ENCODE data around the gene CSPG5.

Gene CSPG5

DNA sequence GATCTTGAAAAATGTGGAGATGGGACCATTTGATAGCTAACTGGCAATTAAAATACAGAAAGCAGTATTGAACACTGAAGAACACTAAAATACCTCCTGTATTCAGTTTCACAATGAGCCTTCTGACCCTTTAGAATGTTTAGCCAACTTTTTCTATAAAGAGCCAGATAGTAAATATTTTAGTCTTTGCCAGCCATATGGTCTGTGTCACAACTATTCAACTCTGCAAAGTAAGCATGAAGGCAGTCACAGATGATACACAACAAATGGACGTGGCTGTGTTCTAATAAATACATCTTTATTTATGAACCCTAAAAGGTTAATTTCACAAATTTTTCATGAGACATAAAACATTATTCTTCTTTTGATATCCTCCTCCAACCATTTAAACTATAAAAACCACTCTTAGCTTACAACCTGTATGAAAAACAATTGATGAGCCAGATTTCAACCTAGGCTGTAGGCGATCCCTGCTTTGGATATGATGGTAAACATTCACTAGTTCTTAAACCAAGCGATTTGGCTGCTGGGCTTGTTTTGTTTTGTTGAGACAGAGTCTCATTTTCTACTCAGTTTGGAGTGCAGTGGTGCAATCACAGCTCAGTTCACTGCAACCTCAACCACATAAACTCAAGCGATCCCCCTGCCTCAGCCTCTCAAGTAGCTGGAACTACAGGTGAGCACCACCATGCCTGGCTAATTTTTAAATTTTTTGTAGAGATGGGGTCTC, 13.6 kb upstream of the CSPG5 start:
- CTCF ChIA-PET, result interaction anchor here (0.7 to 1.3 kb wide), 2 partner anchors 10 to 232 kb away, joined by 3 read pairs; no protein-coding TSS in a partner anchor
- no peak for DNase-seq (ENCODE audit: extremely low spot score)
- POLR2A ChIA-PET, result no interaction called here
- TF ChIP-seq, protein P1, sequence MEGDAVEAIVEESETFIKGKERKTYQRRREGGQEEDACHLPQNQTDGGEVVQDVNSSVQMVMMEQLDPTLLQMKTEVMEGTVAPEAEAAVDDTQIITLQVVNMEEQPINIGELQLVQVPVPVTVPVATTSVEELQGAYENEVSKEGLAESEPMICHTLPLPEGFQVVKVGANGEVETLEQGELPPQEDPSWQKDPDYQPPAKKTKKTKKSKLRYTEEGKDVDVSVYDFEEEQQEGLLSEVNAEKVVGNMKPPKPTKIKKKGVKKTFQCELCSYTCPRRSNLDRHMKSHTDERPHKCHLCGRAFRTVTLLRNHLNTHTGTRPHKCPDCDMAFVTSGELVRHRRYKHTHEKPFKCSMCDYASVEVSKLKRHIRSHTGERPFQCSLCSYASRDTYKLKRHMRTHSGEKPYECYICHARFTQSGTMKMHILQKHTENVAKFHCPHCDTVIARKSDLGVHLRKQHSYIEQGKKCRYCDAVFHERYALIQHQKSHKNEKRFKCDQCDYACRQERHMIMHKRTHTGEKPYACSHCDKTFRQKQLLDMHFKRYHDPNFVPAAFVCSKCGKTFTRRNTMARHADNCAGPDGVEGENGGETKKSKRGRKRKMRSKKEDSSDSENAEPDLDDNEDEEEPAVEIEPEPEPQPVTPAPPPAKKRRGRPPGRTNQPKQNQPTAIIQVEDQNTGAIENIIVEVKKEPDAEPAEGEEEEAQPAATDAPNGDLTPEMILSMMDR (IDR thresholded peaks at IDR 0.05; ENCODE audit: control extremely low read depth, extremely low read depth, low read depth, missing control alignments), result no peak

- DNase-seq (ENCODE audit: extremely low spot score), result no peak
- POLR2A ChIA-PET, result no interaction called here
- CTCF ChIA-PET, result interaction anchor here (1.2 to 1.7 kb wide), 4 partner anchors 8 to 235 kb away, joined by 3 to 7 read pairs (median 4); no protein-coding TSS in a partner anchor
- TF ChIP-seq, protein P1 (IDR thresholded peaks at IDR 0.05; ENCODE audit: control extremely low read depth, extremely low read depth, low read depth, missing control alignments), result no peak
Observed at GRCh38 chr3:47590216-47590615, 11.6 kb upstream of the CSPG5 start.

DNA sequence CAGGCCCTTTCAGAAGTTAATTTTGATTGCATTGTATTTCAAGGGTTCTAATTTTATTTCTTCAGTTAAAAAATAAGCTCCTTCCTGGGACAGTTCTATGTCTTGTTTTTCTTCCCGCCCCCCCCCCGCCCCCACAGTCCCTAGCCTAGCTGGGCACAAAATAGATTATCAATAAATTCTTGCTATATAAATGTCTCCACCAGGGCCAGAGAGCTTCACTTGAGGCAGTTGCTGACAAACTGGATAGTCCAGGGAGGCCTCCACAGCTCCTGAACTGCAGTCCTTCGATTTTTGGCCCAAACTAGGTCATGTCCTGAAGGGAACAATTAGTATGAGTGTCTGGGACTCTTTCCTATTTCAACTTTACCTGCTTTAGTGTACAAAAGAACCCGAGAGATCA, 9.9 kb upstream of the CSPG5 start:
- CTCF ChIA-PET, result interaction anchor here (1.1 to 3.3 kb wide), 4 partner anchors 10 to 66 kb away, joined by 3 to 17 read pairs (median 7); no protein-coding TSS in a partner anchor
- POLR2A ChIA-PET, result interaction anchor here (0.6 kb wide), 1 partner anchor 589 kb away, joined by 5 read pairs; no protein-coding TSS in a partner anchor
- TF ChIP-seq, protein P1 (IDR thresholded peaks at IDR 0.05; ENCODE audit: control extremely low read depth, extremely low read depth, low read depth, missing control alignments), result no peak
- no peak for DNase-seq (ENCODE audit: extremely low spot score)

DNA sequence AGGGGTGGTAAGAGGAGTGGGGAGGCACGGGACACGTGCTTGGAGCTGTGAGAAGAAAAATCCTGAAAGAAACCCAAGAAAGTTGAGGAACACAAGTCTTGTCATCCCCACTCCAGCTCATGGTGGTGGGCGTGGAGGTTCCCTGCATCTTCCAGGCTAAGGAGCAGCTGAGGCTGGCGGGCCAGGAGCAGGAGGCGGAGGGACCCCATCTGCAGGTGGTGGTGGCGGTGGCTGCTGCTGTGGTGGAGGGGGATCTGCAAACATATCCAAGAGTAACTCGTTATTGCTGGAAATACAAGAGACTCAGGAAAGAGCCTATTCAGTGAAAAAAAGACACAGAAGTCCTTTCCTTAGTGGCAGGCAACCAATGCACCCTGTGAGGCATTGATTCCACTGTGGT, 9.4 kb upstream of the CSPG5 start:
- no peak for DNase-seq (ENCODE audit: extremely low spot score)
- TF ChIP-seq, protein P1 (IDR thresholded peaks at IDR 0.05; ENCODE audit: control extremely low read depth, extremely low read depth, low read depth, missing control alignments), result no peak
- ChIA-PET CTCF (interaction anchor here (1.8 to 3.3 kb wide), 2 partner anchors 10 to 18 kb away, joined by 7 to 17 read pairs; no protein-coding TSS in a partner anchor), POLR2A (no interaction called here)

- ChIA-PET POLR2A (no interaction called here), CTCF (interaction anchor here (1.8 to 3.3 kb wide), 2 partner anchors 12 to 17 kb away, joined by 7 to 17 read pairs; no protein-coding TSS in a partner anchor)
- DNase-seq (ENCODE audit: extremely low spot score), result no peak
- TF ChIP-seq, protein P1 (IDR thresholded peaks at IDR 0.05; ENCODE audit: control extremely low read depth, extremely low read depth, low read depth, missing control alignments), result no peak
Observed at GRCh38 chr3:47586746-47587145, 8.1 kb upstream of the CSPG5 start.

- DNase-seq (ENCODE audit: extremely low spot score), result no peak
- CTCF ChIA-PET, result no interaction called here
- TF ChIP-seq, protein P1 (IDR thresholded peaks at IDR 0.05; ENCODE audit: control extremely low read depth, extremely low read depth, low read depth, missing control alignments), result no peak
- POLR2A ChIA-PET, result no interaction called here
Observed at GRCh38 chr3:47583320-47584075, 4.8 kb upstream of the CSPG5 start.

Measured in GM10248 (cell line).